ENCODE data around the gene PPP1R12B.
"Not testable (repeated sequence)": the region's sequence is repeated elsewhere in the genome, so short reads cannot be mapped to it uniquely, and the experiment has no call there.

PPP1R12B gene

GRCh38 chr1:202348005-202348508 is 442 bp upstream of the PPP1R12B start:
- DNase-seq = no peak

DNA sequence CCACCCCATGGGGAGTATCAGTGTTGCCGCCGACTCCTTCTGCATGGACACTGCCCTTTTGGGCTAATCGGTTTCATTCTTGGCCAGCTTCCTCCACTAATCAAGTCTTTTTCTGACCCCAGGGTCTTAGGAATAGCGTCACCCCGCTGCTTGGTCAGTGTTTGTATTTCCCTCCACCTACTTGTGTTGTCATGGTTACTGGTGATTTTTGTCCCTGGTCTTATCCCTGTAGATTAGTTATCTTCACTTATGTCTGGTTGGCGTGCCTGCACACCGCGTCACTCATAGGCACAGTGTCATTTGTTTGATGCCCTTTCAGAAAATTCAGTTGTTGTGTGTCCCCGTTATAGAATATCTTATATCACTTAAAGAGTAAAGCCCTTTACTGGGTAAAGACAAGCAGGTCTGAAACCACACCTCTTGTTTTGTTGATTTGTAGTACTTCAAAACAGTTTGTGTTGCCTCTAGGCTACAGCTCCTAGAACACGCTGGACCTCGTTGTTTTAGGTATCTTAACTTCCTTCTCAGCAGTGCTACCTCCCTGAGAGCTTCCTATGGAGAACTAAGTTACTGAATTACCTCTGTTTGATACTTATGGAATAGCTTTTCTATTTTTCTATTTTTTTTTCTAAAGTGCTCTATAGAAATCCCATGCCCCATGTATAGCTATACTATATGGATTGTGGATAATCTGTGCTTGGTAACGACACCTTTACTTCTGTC is 868 bp downstream of the PPP1R12B start:
- peak; percentile 64 for DNase-seq

DNA sequence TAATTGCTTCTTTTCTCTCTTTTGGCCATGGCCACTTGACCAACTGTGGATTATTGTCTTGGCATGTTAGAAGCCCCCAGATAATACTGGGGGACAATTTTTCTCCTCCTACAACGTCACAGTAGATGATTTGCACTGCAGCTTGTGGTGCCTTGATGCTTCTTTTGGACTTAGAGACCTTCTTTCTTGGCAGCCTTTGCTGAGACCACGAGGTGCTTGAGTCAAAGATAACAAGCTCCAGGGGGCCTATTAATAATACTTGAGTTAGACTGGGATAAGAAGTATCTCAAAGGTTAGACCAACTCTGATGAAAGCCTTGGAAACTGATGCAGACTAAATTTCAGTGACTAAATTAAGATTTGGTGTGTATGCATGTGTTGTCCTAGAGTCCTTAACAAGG is 3.2 kb downstream of the PPP1R12B start:
- DNase-seq = peak; percentile 57

DNA sequence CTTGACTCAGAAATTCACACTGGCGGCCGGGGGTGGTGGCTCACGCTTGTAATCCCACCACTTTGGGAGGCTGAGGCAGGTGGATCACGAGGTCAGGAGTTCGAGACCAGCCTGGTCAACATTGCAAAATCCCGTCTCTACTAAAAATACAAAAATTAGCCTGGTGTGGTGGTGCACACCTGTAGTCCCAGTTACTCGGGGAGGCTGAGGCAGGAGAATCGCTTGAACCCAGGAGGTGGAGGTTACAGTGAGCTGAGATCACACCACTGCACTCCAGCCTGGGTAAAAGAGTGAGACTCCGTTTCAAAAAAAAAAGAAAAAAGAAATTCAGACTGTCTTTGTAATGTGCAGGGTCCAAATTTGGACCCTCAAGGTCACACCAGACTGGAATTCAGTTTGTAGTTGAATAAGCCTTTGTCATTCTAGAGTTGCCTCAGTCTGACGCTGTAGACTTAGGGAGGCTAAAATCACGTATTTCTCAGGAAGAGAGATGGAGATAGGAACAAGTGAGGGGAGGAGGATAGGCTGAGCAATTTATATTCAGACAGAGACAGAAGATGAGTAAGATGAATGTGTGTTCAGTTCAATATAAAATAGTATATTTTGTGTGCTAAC is 4.2 kb downstream of the PPP1R12B start:
- DNase-seq = not testable (repeated sequence)

GRCh38 chr1:202355944-202356553 is 7.5 kb downstream of the PPP1R12B start:
- DNase-seq = no peak

- no peak for DNase-seq
These were observed 9.0 kb downstream of the PPP1R12B start for GRCh38 chr1:202357506-202357905.

DNA sequence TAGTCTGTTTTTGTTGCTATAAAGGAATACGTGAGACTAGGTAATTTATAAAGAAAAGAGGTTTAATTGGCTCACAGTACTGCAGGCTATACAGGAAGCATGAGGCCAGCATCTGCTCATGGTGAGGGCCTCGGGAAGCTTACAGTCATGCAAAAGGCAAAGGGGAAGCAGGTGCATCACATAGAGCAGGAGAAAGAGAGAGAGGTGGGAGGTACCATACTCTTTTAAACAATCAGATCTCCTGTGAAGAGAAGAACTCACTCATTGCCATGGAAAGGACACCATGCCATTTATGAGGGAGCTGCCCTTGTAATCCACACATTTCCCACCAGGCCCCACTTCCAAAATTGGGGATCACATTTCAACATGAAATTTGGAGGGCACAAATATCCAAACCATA is 12.7 kb downstream of the PPP1R12B start:
- DNase-seq = no peak

DNA sequence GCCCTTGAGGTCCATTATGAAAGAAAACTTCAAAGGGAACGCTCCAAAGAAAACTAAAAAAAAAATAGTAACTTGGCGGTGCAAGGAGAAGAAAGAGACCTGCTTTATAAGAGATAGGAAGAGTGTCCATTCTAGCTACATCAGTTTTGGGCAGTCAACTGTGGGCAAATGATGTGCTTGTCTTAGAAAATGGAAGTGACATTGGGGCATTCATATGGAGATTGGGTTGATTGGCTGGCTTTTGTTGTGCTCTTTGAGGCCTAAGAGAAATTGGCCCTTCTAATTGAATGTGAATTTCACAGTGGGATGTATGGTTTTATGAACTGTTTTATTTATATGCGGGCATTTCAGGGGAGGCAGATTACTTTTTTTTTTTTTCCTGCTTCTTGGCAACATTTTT is 13.2 kb downstream of the PPP1R12B start:
- no peak for DNase-seq

GRCh38 chr1:202362212-202362611 is 13.7 kb downstream of the PPP1R12B start:
- no peak for DNase-seq

DNA sequence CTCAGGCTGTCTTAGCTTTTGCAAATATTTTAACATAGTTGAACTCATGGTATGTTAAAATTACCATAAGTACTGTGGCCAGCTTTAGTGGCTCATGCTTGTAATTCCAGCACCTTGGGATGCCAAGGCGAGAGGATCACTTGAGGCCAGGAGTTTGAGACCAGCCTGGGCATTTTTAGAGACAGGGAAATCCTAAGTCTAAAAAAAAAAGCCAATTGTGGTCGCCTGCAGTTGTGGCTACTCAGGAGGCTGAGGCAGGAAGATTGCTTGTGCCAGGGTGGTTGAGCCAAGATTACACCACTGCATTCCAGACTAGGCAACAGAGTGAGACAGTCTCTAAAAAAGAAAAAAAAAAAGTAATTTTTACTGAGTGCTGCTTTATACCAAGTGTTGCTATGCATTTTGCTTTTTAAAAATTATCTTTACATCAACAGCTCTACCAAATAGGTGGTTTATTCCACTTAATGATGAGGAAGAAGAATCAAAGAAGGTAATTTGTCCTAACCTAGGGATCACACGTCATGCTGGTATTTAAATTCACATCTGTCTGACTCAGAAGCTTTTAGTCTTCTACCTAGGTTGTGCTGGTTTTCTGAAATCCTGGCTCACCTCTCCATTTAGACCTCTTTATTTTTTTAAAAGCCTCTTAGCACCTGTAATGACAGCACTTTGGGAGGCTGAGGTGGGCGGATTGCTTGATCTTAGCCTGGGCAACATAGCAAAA is 16.8 kb downstream of the PPP1R12B start:
- DNase-seq = peak; percentile 41

GRCh38 chr1:202367271-202367670 is 18.8 kb downstream of the PPP1R12B start:
- DNase-seq = no peak

GRCh38 chr1:202370906-202371305 is 22.4 kb downstream of the PPP1R12B start:
- DNase-seq = not testable (repeated sequence)

- no peak for DNase-seq
These were observed 25.6 kb downstream of the PPP1R12B start for GRCh38 chr1:202374099-202374498.

DNA sequence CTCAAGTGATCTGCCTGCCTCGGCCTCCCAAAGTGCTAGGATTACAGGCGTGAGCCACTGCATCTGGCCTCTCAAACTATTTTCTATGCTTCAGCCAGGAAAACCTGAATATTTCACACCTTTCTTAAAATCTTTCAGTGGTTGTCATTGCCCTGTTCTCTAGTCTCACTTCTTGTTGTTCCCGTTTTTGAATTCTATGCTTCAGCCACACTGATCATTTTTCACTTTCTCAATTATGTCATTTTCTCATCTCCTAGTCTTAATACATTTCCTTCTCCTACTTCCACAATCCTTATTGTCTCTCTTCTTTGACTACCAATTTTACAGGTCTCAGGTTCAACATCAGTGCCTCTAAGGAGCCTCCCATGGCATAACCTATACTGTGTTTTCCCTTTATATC is 26.7 kb downstream of the PPP1R12B start:
- DNase-seq = not testable (repeated sequence)

GRCh38 chr1:202376247-202376646 is 27.7 kb downstream of the PPP1R12B start:
- peak; percentile 15 for DNase-seq

GRCh38 chr1:202379884-202380529 is 31.5 kb downstream of the PPP1R12B start:
- not testable (repeated sequence) for DNase-seq

DNA sequence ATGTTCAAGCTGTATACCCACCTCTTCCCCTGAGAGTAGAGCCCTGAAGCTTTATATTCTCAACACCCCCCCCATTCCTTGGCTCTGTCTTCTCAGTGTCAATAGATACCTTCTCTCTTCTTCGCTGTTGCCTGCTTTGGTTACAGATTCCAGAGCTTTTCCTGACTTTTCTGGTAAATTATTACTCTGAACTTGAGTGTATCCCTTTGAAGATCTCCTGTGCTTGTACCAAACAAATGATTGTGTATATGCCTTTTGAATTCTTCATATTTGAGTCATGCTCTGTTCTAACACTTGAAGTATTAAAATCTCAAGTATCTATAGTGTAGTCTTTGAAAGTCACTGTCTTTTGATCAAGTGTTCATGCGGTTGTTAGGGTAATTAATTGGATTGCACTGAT is 32.0 kb downstream of the PPP1R12B start:
- DNase-seq = not testable (repeated sequence)

DNA sequence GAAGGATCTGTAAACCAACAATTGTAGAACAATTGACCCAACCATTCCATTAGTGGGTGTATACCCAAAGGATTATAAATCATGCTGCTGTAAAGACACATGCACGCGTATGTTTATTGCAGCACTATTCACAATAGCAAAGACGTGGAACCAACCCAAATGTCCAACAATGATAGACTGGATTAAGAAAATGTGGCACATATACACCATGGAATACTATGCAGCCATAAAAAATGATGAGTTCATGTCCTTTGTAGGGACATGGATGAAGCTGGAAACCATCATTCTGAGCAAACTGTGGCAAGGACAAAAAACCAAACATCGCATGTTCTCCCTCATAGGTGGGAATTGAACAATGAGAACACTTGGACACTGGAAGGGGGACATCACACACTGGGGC is 33.4 kb downstream of the PPP1R12B start:
- not testable (repeated sequence) for DNase-seq

DNA sequence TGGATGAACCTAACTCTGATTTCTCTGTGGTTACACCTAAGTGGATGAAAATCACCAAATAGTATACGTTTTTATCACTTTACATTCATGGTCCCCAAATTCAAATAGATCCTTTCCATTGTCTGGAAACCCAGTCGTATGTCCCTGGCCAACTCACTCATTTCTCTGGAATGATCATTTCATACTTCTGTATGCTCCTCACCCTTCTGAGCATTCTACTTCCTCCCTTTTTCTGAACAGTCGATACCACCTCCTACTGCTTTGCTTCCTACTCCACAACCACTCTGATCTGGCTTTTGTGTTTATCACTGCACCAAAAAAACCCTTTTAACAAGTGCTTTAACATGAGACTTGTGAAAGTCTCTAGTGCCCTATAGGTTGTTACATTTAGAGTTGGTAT is 47.3 kb downstream of the PPP1R12B start:
- DNase-seq = not testable (repeated sequence)

GRCh38 chr1:202397256-202397655 is 48.8 kb downstream of the PPP1R12B start:
- DNase-seq = no peak

- DNase-seq = not testable (repeated sequence)
These were observed 49.9 kb downstream of the PPP1R12B start for GRCh38 chr1:202398439-202398838.

DNA sequence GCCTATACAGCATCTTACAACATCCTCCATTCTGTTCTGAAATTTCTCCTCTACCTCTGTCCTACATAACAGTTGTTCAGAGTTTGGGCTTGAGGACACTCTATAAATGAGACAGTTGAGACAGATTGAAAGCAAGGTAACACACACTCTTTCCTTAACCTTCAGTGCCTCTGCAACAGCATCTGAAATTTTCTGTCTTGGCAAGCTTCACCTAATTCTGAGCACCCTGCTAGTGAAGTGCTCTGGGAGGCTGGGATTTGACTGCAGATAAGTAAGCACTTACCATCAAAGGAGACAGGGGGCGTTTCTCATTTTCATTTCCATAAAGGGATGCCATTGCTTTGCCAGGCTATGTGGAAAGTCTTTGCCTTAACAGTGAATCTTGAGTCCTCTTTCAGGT is 53.3 kb downstream of the PPP1R12B start:
- DNase-seq = not testable (repeated sequence)

DNA sequence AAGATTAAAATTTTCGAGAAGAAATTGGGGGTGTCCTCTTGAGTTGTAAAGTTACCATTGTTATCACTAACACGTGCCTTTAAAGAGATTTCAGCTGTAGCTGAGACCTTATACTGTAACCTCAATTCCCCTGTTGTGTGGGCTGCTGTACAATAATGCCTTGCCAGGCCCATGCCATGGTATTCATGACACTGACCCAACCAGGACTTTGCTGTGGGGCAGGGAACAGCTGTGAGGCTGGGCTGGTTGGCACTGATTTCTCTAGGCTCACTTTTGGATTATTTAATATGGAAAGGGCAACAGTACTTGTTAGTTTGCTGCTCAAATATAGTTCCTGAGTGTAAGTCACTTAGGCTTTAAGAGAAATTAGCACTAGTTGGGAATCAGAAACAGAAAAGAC is 54.9 kb downstream of the PPP1R12B start:
- DNase-seq = not testable (repeated sequence)

Data from hematopoietic multipotent progenitor cell treated with erythropoietin and hydrocortisone succinate and interleukin-3 and kit ligand, for 4 days (in vitro differentiated cells).